ENCODE results near the gene COL4A1.

The COL4A1 gene

GRCh38 chr13:110271313-110271712 is 35.6 kb downstream of the COL4A1 start:
- TF ChIP-seq CTCF (IDR thresholded peaks at IDR 0.05; ENCODE audit: low read length) = no peak
- TF ChIP-seq EZH2 (IDR thresholded peaks at IDR 0.05; ENCODE audit: borderline replicate concordance, low read length) = no peak
- Histone ChIP-seq H3K27me3 (ENCODE audit: insufficient read depth, low read length) (peaks cover 11% of the 10 kb centered on the region), H2AFZ (ENCODE audit: low read length) (no peak overlapping the region), H3K9ac (ENCODE audit: low read length) (no peak overlapping the region), H3K79me2 (ENCODE audit: insufficient read depth, low read length) (no peaks in the 10 kb centered on the region), H3K27ac (ENCODE audit: low read depth, low read length, poor library complexity, severe bottlenecking) (no peak overlapping the region), H3K4me3 (ENCODE audit: low read depth, low read length, poor library complexity, severe bottlenecking) (no peak overlapping the region), H3K4me2 (ENCODE audit: low read length) (no peak overlapping the region), H3K4me1 (ENCODE audit: insufficient read depth, low read length, severe bottlenecking) (no peaks in the 10 kb centered on the region), H4K20me1 (ENCODE audit: insufficient read depth, low read length) (no peaks in the 10 kb centered on the region), H3K9me2 (ENCODE audit: low read depth, low read length) (no peaks in the 10 kb centered on the region), H3K9me3 (ENCODE audit: low read length) (no peaks in the 10 kb centered on the region), H3F3A (ENCODE audit: insufficient read depth, low read length) (no peaks in the 10 kb centered on the region), H3K36me3 (ENCODE audit: insufficient read depth, low read length) (no peaks in the 10 kb centered on the region)

- Histone ChIP-seq H3K4me3 (ENCODE audit: low read depth, low read length, poor library complexity, severe bottlenecking) (no peak overlapping the region), H3K27ac (ENCODE audit: low read depth, low read length, poor library complexity, severe bottlenecking) (no peak overlapping the region), H3K4me2 (ENCODE audit: low read length) (no peak overlapping the region), H3K9ac (ENCODE audit: low read length) (no peak overlapping the region), H3F3A (ENCODE audit: insufficient read depth, low read length) (no peaks in the 10 kb centered on the region), H3K27me3 (ENCODE audit: insufficient read depth, low read length) (peaks cover 11% of the 10 kb centered on the region), H3K36me3 (ENCODE audit: insufficient read depth, low read length) (no peaks in the 10 kb centered on the region), H3K9me2 (ENCODE audit: low read depth, low read length) (no peaks in the 10 kb centered on the region), H3K4me1 (ENCODE audit: insufficient read depth, low read length, severe bottlenecking) (no peaks in the 10 kb centered on the region), H2AFZ (ENCODE audit: low read length) (no peak overlapping the region), H3K79me2 (ENCODE audit: insufficient read depth, low read length) (no peaks in the 10 kb centered on the region), H4K20me1 (ENCODE audit: insufficient read depth, low read length) (no peaks in the 10 kb centered on the region), H3K9me3 (ENCODE audit: low read length) (no peaks in the 10 kb centered on the region)
- TF ChIP-seq EZH2 (IDR thresholded peaks at IDR 0.05; ENCODE audit: borderline replicate concordance, low read length) (no peak), CTCF (IDR thresholded peaks at IDR 0.05; ENCODE audit: low read length) (no peak)
These were observed 36.5 kb downstream of the COL4A1 start for GRCh38 chr13:110270507-110270906.

- no peak overlapping the region for H3K4me3 ChIP-seq (ENCODE audit: low read depth, low read length, poor library complexity, severe bottlenecking)
- no peaks in the 10 kb centered on the region for H3K9me3 ChIP-seq (ENCODE audit: low read length)
- H3K27me3 ChIP-seq (ENCODE audit: insufficient read depth, low read length) = peaks cover 11% of the 10 kb centered on the region
- no peaks in the 10 kb centered on the region for H3K9me2 ChIP-seq (ENCODE audit: low read depth, low read length)
- no peaks in the 10 kb centered on the region for H3K79me2 ChIP-seq (ENCODE audit: insufficient read depth, low read length)
- H3F3A ChIP-seq (ENCODE audit: insufficient read depth, low read length) = no peaks in the 10 kb centered on the region
- no peaks in the 10 kb centered on the region for H4K20me1 ChIP-seq (ENCODE audit: insufficient read depth, low read length)
- no peak overlapping the region for H3K9ac ChIP-seq (ENCODE audit: low read length)
- H3K27ac ChIP-seq (ENCODE audit: low read depth, low read length, poor library complexity, severe bottlenecking) = no peak overlapping the region
- H3K36me3 ChIP-seq (ENCODE audit: insufficient read depth, low read length) = no peaks in the 10 kb centered on the region
- no peak for TF ChIP-seq EZH2 (IDR thresholded peaks at IDR 0.05; ENCODE audit: borderline replicate concordance, low read length)
- no peak for TF ChIP-seq CTCF (IDR thresholded peaks at IDR 0.05; ENCODE audit: low read length)
- H3K4me1 ChIP-seq (ENCODE audit: insufficient read depth, low read length, severe bottlenecking) = no peaks in the 10 kb centered on the region
- H3K4me2 ChIP-seq (ENCODE audit: low read length) = no peak overlapping the region
- no peak overlapping the region for H2AFZ ChIP-seq (ENCODE audit: low read length)
These were observed 37.3 kb downstream of the COL4A1 start for GRCh38 chr13:110269509-110270185.

Measured in OCI-LY1 (cell line).